HEK293 (cell line): ENCODE measurements around the gene DDX23.

Experiments
- GLIS2 ChIP-seq: fragments of 450-650 bp; formaldehyde crosslinking; IDR thresholded peaks from 2 replicates; pipeline ENCODE4 v1.5.1; 2016; ENCODE audit warnings: missing biosample characterization, missing genetic modification characterization
- KLF7 ChIP-seq: fragments of 450-650 bp; formaldehyde crosslinking; IDR thresholded peaks from 2 replicates; pipeline ENCODE4 v1.5.1; 2016; ENCODE audit warnings: missing biosample characterization, missing genetic modification characterization, borderline replicate concordance
- KLF8 ChIP-seq: fragments of 450-650 bp; formaldehyde crosslinking; IDR thresholded peaks from 2 replicates; pipeline ENCODE4 v1.5.1; 2016; ENCODE audit warnings: missing biosample characterization, missing genetic modification characterization
- KLF9 ChIP-seq: fragments of 450-650 bp; formaldehyde crosslinking; IDR thresholded peaks from 2 replicates; pipeline ENCODE4 v1.5.1; 2016; ENCODE audit warnings: missing biosample characterization, missing genetic modification characterization, low read depth
- OVOL3 ChIP-seq: fragments of 450-650 bp; formaldehyde crosslinking; IDR thresholded peaks from 2 replicates; pipeline ENCODE4 v1.5.1; 2016; ENCODE audit warnings: missing biosample characterization, missing genetic modification characterization
- PRDM2 ChIP-seq: fragments of 450-650 bp; formaldehyde crosslinking; IDR thresholded peaks from 2 replicates; pipeline ENCODE4 v1.5.1; 2016; ENCODE audit warnings: missing biosample characterization, missing genetic modification characterization, borderline replicate concordance
- SETDB1 ChIP-seq: IDR thresholded peaks from one replicate; pipeline ENCODE4 v1.6.1; 2017; ENCODE audit warnings: mild to moderate bottlenecking, low read length, moderate library complexity, mixed read lengths; ENCODE audit not compliant: insufficient read length
- ZBTB1 ChIP-seq: fragments of 450-650 bp; formaldehyde crosslinking; IDR thresholded peaks from 2 replicates; pipeline ENCODE4 v1.5.1; 2016; ENCODE audit warnings: missing biosample characterization, missing genetic modification characterization
- ZBTB44 ChIP-seq: fragments of 450-650 bp; IDR thresholded peaks from 2 replicates; pipeline ENCODE4 v1.5.1; 2018; ENCODE audit warnings: missing biosample characterization, mild to moderate bottlenecking, missing genetic modification characterization
- ZEB2 ChIP-seq: fragments of 450-650 bp; formaldehyde crosslinking; IDR thresholded peaks from 2 replicates; pipeline ENCODE4 v1.5.1; 2016; ENCODE audit warnings: missing biosample characterization, missing genetic modification characterization
- ZFP69B ChIP-seq: fragments of 450-650 bp; formaldehyde crosslinking; IDR thresholded peaks from 2 replicates; pipeline ENCODE4 v1.5.1; 2016; ENCODE audit warnings: missing biosample characterization, missing genetic modification characterization
- ZIC2 ChIP-seq: fragments of 450-650 bp; formaldehyde crosslinking; IDR thresholded peaks from 2 replicates; pipeline ENCODE4 v1.5.1; 2016; ENCODE audit warnings: missing biosample characterization, missing genetic modification characterization
- ZNF112 ChIP-seq: fragments of 450-650 bp; formaldehyde crosslinking; IDR thresholded peaks from 2 replicates; pipeline ENCODE4 v1.5.0; 2017; ENCODE audit warnings: missing biosample characterization, missing genetic modification characterization
- ZNF121 ChIP-seq: fragments of 450-650 bp; formaldehyde crosslinking; IDR thresholded peaks from 2 replicates; pipeline ENCODE4 v1.5.1; 2016; ENCODE audit warnings: missing biosample characterization, missing genetic modification characterization
- ZNF184 ChIP-seq: fragments of 450-650 bp; IDR thresholded peaks from 2 replicates; pipeline ENCODE4 v1.5.1; 2018; ENCODE audit warnings: missing biosample characterization, mild to moderate bottlenecking, missing genetic modification characterization
- ZNF423 ChIP-seq: fragments of 450-650 bp; formaldehyde crosslinking; IDR thresholded peaks from 2 replicates; pipeline ENCODE4 v1.5.1; 2016; ENCODE audit warnings: missing biosample characterization, missing genetic modification characterization
- ZNF561 ChIP-seq: fragments of 450-650 bp; IDR thresholded peaks from 2 replicates; pipeline ENCODE4 v1.5.1; 2018; ENCODE audit warnings: missing biosample characterization, missing genetic modification characterization, borderline replicate concordance
- ZNF571 ChIP-seq: fragments of 450-650 bp; formaldehyde crosslinking; IDR thresholded peaks from 2 replicates; pipeline ENCODE4 v1.5.0; 2017; ENCODE audit warnings: missing biosample characterization, missing genetic modification characterization
- ZNF580 ChIP-seq: fragments of 450-650 bp; formaldehyde crosslinking; IDR thresholded peaks from 2 replicates; pipeline ENCODE4 v1.5.1; 2016; ENCODE audit warnings: missing biosample characterization, missing genetic modification characterization
- ZNF624 ChIP-seq: fragments of 450-650 bp; formaldehyde crosslinking; IDR thresholded peaks from 2 replicates; pipeline ENCODE4 v1.5.1; 2017; ENCODE audit warnings: missing biosample characterization, missing genetic modification characterization
- ZNF658 ChIP-seq: fragments of 450-650 bp; formaldehyde crosslinking; IDR thresholded peaks from 2 replicates; pipeline ENCODE4; 2016; ENCODE audit warnings: missing biosample characterization, missing genetic modification characterization
- ZNF677 ChIP-seq: fragments of 450-650 bp; IDR thresholded peaks from 2 replicates; pipeline ENCODE4 v1.5.0; 2018; ENCODE audit warnings: missing biosample characterization, mild to moderate bottlenecking, missing genetic modification characterization, moderate library complexity
- ZNF76 ChIP-seq: fragments of 450-650 bp; formaldehyde crosslinking; IDR thresholded peaks from 2 replicates; pipeline ENCODE4; 2016; ENCODE audit warnings: low read depth, missing biosample characterization, missing genetic modification characterization, borderline replicate concordance
- ZNF791 ChIP-seq: fragments of 450-650 bp; formaldehyde crosslinking; IDR thresholded peaks from 2 replicates; pipeline ENCODE4 v1.5.1; 2016; ENCODE audit warnings: missing biosample characterization, missing genetic modification characterization
- TF ChIP-seq, protein P1 (sequence below): fragments of 450-650 bp; formaldehyde crosslinking; IDR thresholded peaks from 2 replicates; pipeline ENCODE4 v1.5.1; 2016; ENCODE audit warnings: missing biosample characterization, missing genetic modification characterization
- TF ChIP-seq, protein P2 (sequence below): fragments of 450-650 bp; formaldehyde crosslinking; IDR thresholded peaks from 2 replicates; pipeline ENCODE4 v1.5.1; 2016; ENCODE audit warnings: missing biosample characterization, missing genetic modification characterization

Gene DDX23

GRCh38 chr12:48814262-48815125 is 37.5 kb downstream of the DDX23 start (continued):
- peak; percentile 40; the same call in 1 of the 2 replicates for TF ChIP-seq ZNF580 (tag by site-specific recombination)
- peak; percentile 86 for TF ChIP-seq ZIC2
- TF ChIP-seq KLF8 (tag by site-specific recombination): peak; percentile 87
- peak; percentile 65; the same call in 1 of the 2 replicates for TF ChIP-seq ZBTB44 (tag by site-specific recombination)
- no peak for TF ChIP-seq KLF7
- TF ChIP-seq ZNF677: peak; percentile 16; the same call in 1 of the 2 replicates
- 0 out of 2 replicates have a peak, but pooled peaks have one; percentile 13 for TF ChIP-seq ZBTB1 (tag by site-specific recombination)
- TF ChIP-seq, protein P1, sequence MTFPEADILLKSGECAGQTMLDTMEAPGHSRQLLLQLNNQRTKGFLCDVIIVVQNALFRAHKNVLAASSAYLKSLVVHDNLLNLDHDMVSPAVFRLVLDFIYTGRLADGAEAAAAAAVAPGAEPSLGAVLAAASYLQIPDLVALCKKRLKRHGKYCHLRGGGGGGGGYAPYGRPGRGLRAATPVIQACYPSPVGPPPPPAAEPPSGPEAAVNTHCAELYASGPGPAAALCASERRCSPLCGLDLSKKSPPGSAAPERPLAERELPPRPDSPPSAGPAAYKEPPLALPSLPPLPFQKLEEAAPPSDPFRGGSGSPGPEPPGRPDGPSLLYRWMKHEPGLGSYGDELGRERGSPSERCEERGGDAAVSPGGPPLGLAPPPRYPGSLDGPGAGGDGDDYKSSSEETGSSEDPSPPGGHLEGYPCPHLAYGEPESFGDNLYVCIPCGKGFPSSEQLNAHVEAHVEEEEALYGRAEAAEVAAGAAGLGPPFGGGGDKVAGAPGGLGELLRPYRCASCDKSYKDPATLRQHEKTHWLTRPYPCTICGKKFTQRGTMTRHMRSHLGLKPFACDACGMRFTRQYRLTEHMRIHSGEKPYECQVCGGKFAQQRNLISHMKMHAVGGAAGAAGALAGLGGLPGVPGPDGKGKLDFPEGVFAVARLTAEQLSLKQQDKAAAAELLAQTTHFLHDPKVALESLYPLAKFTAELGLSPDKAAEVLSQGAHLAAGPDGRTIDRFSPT: peak; percentile 81
- TF ChIP-seq GLIS2 (tag by site-specific recombination): peak; percentile 88
- TF ChIP-seq KLF9 (tag by site-specific recombination): peak; percentile 38
- TF ChIP-seq ZNF624: no peak
- TF ChIP-seq ZNF76 (tag by site-specific recombination): peak; percentile 46; the same call in 1 of the 2 replicates
- TF ChIP-seq OVOL3: no peak
- no peak for TF ChIP-seq ZNF571
- TF ChIP-seq PRDM2 (tag by site-specific recombination): no peak
- TF ChIP-seq SETDB1: no peak
- peak; percentile 85 for TF ChIP-seq ZNF561
- TF ChIP-seq ZNF121 (tag by site-specific recombination): no peak
- TF ChIP-seq, protein P2, sequence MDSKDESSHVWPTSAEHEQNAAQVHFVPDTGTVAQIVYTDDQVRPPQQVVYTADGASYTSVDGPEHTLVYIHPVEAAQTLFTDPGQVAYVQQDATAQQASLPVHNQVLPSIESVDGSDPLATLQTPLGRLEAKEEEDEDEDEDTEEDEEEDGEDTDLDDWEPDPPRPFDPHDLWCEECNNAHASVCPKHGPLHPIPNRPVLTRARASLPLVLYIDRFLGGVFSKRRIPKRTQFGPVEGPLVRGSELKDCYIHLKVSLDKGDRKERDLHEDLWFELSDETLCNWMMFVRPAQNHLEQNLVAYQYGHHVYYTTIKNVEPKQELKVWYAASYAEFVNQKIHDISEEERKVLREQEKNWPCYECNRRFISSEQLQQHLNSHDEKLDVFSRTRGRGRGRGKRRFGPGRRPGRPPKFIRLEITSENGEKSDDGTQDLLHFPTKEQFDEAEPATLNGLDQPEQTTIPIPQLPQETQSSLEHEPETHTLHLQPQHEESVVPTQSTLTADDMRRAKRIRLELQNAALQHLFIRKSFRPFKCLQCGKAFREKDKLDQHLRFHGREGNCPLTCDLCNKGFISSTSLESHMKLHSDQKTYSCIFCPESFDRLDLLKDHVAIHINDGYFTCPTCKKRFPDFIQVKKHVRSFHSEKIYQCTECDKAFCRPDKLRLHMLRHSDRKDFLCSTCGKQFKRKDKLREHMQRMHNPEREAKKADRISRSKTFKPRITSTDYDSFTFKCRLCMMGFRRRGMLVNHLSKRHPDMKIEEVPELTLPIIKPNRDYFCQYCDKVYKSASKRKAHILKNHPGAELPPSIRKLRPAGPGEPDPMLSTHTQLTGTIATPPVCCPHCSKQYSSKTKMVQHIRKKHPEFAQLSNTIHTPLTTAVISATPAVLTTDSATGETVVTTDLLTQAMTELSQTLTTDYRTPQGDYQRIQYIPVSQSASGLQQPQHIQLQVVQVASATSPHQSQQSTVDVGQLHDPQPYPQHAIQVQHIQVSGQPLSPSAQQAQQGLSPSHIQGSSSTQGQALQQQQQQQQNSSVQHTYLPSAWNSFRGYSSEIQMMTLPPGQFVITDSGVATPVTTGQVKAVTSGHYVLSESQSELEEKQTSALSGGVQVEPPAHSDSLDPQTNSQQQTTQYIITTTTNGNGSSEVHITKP (tag by site-specific recombination): peak; percentile 95
- TF ChIP-seq ZNF658 (tag by site-specific recombination): 0 out of 2 replicates have a peak, but pooled peaks have one; percentile 39
- peak; percentile 63; the same call in 1 of the 2 replicates for TF ChIP-seq ZNF184
- no peak for TF ChIP-seq ZNF791
- peak; percentile 42 for TF ChIP-seq ZFP69B
- TF ChIP-seq ZNF423 (tag by site-specific recombination): peak; percentile 92
- TF ChIP-seq ZNF112 (tag by site-specific recombination): no peak
- TF ChIP-seq ZEB2 (tag by site-specific recombination): peak; percentile 52
